Myometrial cell (primary cell): Measurements from ENCODE around the gene FAM78A. TPM values are rescaled to one million over a fixed set of nuclear protein-coding genes. Genes with fewer than 3 reads are reported as not detected.

Source experiments
- total RNA-seq: library from RNA; depleted of rRNA; stranded (reverse); fragments of >200 nt; gene quantifications from 2 replicates; pipeline ENCODE4 v1.2.3, GENCODE V29; 2015

Gene FAM78A
- 0.29 and 0.53 TPM in 2 replicates for total RNA-seq

GRCh38 chr9:131276094-131276888 lies at the start of gene FAM78A:
Gene FAM78A, minus strand, starts transcription at chr9:131276510. Its CDS starts 331 bp downstream, at chr9:131276179.

GRCh38 chr9:131289301-131290035 lies 13.2 kb upstream of the FAM78A start, which contains the start of gene PLPP7:
Gene PLPP7, plus strand, starts transcription at chr9:131289723. Its CDS starts 275 bp downstream, at chr9:131289998.

Other genes starting within 250 kb of the FAM78A start
- gene AIF1L, start 180.0 kb downstream of the FAM78A start, total RNA-seq = not detected in 2 replicates
- 16.7 and 28.2 TPM in 2 replicates for gene NUP214, start 150.9 kb downstream of the FAM78A start, total RNA-seq
- gene PLPP7, start 13.2 kb upstream of the FAM78A start, total RNA-seq = 14.9 and 21.3 TPM in 2 replicates
- 45.8 and 48.4 TPM in 2 replicates for gene PRRC2B, start 117.6 kb upstream of the FAM78A start, total RNA-seq
- 19.3 and 25.0 TPM in 2 replicates for gene POMT1, start 226.4 kb upstream of the FAM78A start, total RNA-seq